A549 treated with Hydrocortisone at 1 μM for 4 hours (cell line): ENCODE results near the gene OR51I2. TPM values are rescaled to one million over a fixed set of nuclear protein-coding genes. Genes with fewer than 3 reads are reported as not detected.

ENCODE experiments used
- total RNA-seq: library from RNA; stranded (reverse); fragments of 200-300 nt; extraction: Qiagen RNA extraction; gene quantifications from 5 replicates; pipeline ENCODE4 v1.2.3, GENCODE V29; 2022

Gene OR51I2, protein sequence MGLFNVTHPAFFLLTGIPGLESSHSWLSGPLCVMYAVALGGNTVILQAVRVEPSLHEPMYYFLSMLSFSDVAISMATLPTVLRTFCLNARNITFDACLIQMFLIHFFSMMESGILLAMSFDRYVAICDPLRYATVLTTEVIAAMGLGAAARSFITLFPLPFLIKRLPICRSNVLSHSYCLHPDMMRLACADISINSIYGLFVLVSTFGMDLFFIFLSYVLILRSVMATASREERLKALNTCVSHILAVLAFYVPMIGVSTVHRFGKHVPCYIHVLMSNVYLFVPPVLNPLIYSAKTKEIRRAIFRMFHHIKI
- not detected in 5 replicates for total RNA-seq

DNA sequence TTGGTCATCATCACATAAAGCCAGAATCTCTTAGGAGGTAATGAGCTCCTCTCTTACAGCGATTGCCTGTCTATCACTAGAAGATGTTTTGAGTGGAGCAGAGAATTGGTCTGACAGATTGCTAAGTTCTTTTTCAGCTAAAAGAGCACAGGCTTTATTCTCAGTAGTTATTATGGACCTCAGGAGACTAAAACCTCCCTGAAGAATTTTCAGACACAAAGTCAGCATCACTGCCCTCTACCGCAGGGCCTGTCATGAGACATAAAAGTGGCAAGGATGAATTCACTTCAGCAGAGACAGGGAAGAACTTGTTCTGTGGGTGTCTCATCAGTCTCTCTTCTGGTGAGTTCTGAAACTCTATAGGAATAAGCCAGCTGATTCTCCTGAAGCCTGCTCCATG is at the start of gene OR51I2:
Gene OR51I2, plus strand, starts transcription at position 301 of the 400 bp plus-strand sequence. CDS start 4,166 bp downstream, outside the sequence.

GRCh38 chr11:5421811-5422210 is 27.3 kb upstream of the OR51I2 start, which contains the start of gene OR51Q1:
TSS of gene OR51Q1 (plus strand) at chr11:5422111. CDS start at chr11:5422201, 90 bp downstream.

GRCh38 chr11:5441414-5441813 is 7.7 kb upstream of the OR51I2 start, which contains the start of gene OR51I1:
TSS of gene OR51I1 (minus strand) at chr11:5441514. CDS start at chr11:5441514, 0 bp downstream.

DNA sequence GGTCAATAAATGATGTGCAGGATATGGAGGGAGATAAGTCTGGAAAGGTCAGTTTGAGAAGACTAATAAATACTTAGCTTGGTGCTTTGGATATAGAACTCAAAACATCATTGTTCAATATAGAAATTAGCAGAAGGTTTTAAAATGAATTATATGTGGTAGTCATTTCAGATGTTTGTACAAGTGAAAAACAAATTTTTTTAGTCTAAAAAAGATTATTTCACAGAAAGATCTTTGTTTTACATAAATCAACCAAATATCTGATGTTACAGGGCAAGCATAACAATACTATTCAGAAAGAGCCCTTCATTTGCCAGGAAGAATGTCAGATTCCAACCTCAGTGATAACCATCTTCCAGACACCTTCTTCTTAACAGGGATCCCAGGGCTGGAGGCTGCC is 39.3 kb downstream of the OR51I2 start, which contains the start of gene OR52D1:
Gene OR52D1, plus strand, starts transcription at position 301 of the 400 bp plus-strand sequence. Its CDS starts 22 bp downstream, at position 323.

Other genes with a start within 250 kb of the OR51I2 start
- not detected in 5 replicates for gene OR51V1, start 248.6 kb upstream of the OR51I2 start, total RNA-seq
- gene HBB, start 222.3 kb upstream of the OR51I2 start, total RNA-seq = not detected in 5 replicates
- not detected in 5 replicates for gene HBD, start 214.8 kb upstream of the OR51I2 start, total RNA-seq
- gene HBG1, start 199.5 kb upstream of the OR51I2 start, total RNA-seq = not detected in 5 replicates
- not detected in 5 replicates for gene HBG2, start 194.5 kb upstream of the OR51I2 start, total RNA-seq
- gene HBE1, start 179.4 kb upstream of the OR51I2 start, total RNA-seq = 0.16 TPM in 1 of 5 replicates, not detected in the others
- gene OR51B4, start 147.4 kb upstream of the OR51I2 start, total RNA-seq = not detected in 5 replicates
- not detected in 5 replicates for gene OR51B2, start 125.0 kb upstream of the OR51I2 start, total RNA-seq
- gene OR51B5, start 105.8 kb upstream of the OR51I2 start, total RNA-seq = not detected in 5 replicates
- not detected in 5 replicates for gene OR51B6, start 97.8 kb upstream of the OR51I2 start, total RNA-seq
- not detected in 5 replicates for gene OR51M1, start 65.5 kb upstream of the OR51I2 start, total RNA-seq
- not detected in 5 replicates for gene OR51Q1, start 27.2 kb upstream of the OR51I2 start, total RNA-seq
- not detected in 5 replicates for gene OR51I1, start 7.8 kb upstream of the OR51I2 start, total RNA-seq
- gene OR52D1, start 39.4 kb downstream of the OR51I2 start, total RNA-seq = not detected in 5 replicates
- not detected in 5 replicates for gene UBQLN3, start 60.6 kb downstream of the OR51I2 start, total RNA-seq
- not detected in 5 replicates for gene UBQLNL, start 67.4 kb downstream of the OR51I2 start, total RNA-seq
- gene OR52H1, start 99.2 kb downstream of the OR51I2 start, total RNA-seq = not detected in 5 replicates
- not detected in 5 replicates for gene OR52B6, start 131.6 kb downstream of the OR51I2 start, total RNA-seq
- gene TRIM6, start 147.3 kb downstream of the OR51I2 start, total RNA-seq = 6.3 to 10.1 TPM (median 8.4 TPM) in 5 replicates
- 2.6 to 4.0 TPM (median 3.2 TPM) in 5 replicates for gene TRIM34, start 175.7 kb downstream of the OR51I2 start, total RNA-seq
- gene TRIM5, start 235.8 kb downstream of the OR51I2 start, total RNA-seq = 8.9 to 12.4 TPM (median 9.6 TPM) in 5 replicates
- 0.61 to 1.2 TPM (median 0.67 TPM) in 5 replicates for gene TRIM22, start 240.5 kb downstream of the OR51I2 start, total RNA-seq